SW480 (cell line): Measurements from ENCODE around the gene GFI1B.

Source experiments
- DNase-seq: peaks from one replicate; pipeline ENCODE4 v3.0.0-alpha.2; 2016; ENCODE audit warnings: low spot score

The GFI1B gene

GRCh38 chr9:132969783-132970182 is 8.7 kb upstream of the GFI1B start:
- DNase-seq, result no peak

DNA sequence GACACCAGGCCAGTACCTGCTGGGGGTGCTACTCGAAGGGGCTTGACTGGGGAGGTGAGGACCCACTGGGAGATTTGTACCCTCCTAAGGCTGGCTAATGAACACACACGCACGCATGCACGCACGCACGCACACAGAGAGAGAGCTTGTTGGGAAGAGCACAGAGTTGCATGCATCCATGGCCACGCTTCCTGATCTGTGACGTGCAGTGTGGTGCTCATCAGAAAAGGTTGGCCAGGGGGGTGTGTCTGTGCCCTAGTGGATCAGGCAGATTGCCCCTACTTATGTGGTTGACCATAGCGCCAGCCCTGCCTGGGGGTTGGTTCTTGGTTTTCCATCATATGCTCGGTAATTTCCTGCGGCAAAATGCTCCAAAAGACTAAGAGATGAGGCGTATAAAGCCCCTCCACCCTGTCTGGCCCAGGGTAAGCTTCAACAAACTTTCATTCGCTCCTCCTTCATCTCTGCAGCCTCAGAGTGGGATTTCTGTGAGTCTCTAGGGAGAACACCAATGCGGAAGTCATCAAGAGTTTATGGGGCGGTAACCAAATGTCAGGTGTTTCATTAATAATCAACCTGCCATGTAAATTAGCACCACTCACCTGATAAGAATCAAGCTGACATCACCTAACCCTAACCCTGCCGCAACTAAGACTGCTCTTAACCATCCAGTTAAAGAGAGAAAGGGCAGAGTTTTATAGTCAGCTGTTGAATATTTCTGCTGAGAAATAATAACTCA is 8.0 kb upstream of the GFI1B start:
- DNase-seq, result peak; percentile 71

GRCh38 chr9:132973166-132973565 is 5.3 kb upstream of the GFI1B start:
- DNase-seq, result no peak

GRCh38 chr9:132973713-132974112 is 4.8 kb upstream of the GFI1B start:
- DNase-seq, result peak; percentile 19

DNA sequence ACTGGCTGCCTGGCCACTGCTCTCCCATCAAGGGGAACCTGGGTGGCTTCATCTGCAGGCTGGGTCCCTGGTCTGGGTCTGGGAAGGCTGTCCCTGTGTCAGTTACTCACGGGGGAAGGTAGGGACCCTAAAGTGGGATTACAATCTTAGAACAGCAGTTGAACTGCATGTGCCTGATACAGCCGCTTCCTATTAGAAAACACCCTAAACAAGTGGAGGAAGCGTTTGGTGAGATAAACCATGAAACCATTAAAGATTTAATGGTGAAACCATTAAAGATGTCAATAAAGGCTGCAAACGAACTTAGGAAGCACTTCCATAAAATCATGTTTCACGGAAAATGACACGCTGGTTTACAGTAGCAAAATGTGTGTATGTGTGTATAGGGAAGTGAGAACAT is 2.5 kb upstream of the GFI1B start:
- DNase-seq, result no peak

DNA sequence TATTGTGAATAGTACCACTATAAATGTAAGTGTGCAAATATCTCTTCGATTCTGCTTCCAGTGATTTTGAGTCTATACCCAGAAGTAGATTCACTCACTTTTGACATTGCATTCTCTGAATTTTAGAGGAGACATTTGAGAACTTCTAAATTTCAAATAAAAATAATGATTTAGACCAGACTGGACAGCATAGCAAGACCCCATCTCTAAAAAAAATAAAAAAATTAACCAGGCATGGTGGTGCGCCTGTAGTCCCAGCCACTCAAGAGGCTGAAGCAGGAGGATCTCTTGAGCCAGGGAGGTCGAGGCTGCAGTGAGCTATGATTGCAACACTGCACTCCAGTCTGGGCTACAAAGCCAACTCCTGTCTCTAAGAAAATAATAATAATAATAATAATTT is 1.9 kb upstream of the GFI1B start:
- DNase-seq, result no peak

GRCh38 chr9:132978112-132978450 is 413 bp upstream of the GFI1B start:
- no peak for DNase-seq

- no peak for DNase-seq
Measured at GRCh38 chr9:132980157-132980556, 1.7 kb downstream of the GFI1B start.

- DNase-seq, result no peak
Measured at GRCh38 chr9:132982458-132982857, 4.0 kb downstream of the GFI1B start.

GRCh38 chr9:132983491-132984201 is 5.2 kb downstream of the GFI1B start:
- DNase-seq, result no peak

- no peak for DNase-seq
Measured at GRCh38 chr9:132984202-132985070, 5.9 kb downstream of the GFI1B start.

- DNase-seq, result no peak
Measured at GRCh38 chr9:132985071-132985350, 6.5 kb downstream of the GFI1B start.

- DNase-seq, result no peak
Measured at GRCh38 chr9:132985489-132985888, 7.0 kb downstream of the GFI1B start.

DNA sequence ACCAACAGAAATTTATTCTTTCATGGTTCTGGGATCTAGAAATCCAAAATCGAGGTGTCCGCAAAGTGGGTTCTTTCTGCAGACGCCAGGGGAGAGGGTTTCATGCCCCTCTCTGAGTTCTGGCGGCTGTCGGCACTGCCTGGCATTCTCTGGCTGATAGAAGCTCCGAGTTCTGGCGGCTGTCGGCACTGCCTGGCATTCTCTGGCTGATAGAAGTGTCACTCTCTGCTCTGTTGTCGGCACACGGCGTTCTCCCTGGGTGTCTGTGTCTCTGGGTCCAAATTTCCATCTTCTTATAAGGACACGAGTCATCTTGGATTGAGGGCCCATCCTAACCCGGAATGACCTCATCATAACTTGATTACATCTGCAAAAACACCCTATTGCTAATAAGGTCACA is 7.6 kb downstream of the GFI1B start:
- DNase-seq, result no peak

DNA sequence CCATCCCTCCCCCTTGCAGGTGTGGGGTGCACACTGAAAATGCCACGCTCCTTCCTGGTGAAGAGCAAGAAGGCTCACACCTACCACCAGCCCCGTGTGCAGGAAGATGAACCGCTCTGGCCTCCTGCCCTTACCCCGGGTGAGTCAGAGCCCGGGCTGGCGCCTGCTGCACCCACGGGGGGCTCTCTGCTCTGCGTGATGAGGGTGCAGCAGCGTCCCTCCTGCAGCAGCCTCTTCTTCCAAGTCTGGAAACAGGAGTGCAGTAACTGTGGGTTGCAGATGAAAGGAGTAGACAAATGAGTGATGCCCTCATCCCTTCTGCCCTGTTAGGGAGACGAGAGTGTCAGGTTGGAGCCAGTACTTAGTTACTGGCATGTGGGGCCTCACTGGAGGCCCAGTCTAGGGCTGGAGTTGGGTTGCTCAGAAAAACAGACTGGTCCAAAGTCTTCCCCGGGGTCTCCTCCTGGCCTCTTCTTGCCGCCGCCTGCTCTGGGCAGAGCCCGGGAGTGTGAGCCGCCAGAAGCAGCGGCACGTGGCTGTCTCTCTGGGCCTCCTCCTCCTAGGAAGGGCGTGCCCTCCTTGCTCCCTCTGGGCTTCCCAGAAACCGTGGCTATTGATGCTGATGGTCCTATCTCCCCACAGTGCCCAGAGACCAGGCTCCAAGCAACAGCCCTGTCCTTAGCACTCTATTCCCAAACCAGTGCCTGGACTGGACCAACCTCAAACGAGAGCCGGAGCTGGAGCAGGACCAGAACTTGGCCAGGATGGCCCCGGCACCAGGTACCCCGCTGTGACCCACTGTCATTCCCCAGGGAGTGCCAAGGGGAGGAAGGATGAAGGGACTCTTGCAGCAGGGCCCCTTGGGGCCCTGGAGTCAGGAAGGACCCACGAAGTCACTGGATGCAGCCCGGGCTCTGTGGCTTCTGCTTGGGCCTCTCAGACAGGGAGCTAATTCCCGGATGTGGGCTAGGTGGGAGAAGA is 8.4 kb downstream of the GFI1B start:
- no peak for DNase-seq

GRCh38 chr9:132988244-132989013 is 9.9 kb downstream of the GFI1B start:
- no peak for DNase-seq

GRCh38 chr9:132989014-132989310 is 10.5 kb downstream of the GFI1B start:
- no peak for DNase-seq

DNA sequence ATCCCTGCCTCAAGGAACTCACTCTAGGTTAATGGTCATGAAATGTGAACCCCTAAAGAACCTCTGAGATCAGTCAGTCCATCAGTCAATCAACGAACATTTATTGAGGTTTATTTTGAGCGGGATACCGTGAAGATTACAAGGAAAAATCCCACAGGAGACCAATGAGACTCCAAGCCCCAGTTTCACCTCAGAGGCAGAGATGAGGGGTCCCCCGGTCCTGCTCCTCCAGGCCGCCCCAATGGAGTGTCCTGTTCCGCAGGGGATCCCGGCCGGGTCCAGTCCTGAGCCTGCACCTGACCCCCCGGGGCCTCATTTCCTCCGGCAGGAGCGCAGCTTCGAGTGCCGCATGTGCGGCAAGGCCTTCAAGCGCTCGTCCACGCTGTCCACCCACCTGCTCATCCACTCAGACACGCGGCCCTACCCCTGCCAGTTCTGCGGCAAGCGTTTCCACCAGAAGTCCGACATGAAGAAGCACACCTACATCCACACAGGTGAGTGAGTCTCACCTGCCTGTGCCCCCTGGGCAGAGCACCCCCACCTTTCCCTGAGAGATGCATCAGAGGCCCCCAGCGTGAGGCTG is 11.0 kb downstream of the GFI1B start:
- DNase-seq, result no peak

DNA sequence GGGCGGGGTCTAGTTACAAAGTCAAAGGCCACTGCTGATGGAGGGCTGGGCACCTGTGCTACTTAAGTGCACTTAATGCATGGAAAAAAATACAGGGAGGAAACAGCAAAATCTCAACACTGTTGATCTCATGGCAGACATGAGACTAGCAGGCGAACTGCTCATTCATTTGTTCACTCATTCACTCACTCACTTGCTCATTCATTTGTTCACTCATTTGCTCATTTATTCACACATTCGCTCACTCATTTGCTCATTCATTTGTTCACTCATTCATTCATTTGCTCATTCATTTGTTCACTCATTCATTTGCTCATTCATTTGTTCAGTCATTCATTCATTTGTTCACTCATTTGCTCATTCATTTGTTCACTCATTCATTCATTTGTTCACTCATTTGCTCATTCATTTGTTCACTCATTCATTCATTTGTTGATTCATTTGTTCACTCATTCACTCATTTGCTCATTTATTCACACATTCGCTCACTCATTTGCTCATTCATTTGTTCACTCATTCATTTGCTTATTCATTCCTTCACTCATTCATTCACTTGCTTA is 11.6 kb downstream of the GFI1B start:
- peak; percentile 30 for DNase-seq

DNA sequence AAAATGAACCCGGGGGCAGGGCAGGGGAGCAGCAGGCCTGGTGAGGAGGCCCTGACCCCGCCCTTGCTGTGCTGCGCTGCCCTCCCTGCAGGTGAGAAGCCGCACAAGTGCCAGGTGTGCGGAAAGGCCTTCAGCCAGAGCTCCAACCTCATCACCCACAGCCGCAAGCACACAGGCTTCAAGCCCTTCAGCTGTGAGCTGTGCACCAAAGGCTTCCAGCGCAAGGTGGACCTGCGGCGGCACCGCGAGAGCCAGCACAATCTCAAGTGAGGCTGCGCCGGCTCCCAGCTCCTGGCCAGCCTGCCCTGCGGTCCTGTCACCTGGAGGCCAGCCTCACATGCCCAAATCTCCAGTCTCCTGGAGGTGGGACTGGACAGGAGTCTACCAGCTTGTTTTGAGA is 12.3 kb downstream of the GFI1B start:
- no peak for DNase-seq
